ENCODE data around the gene FAAH2.

Gene FAAH2

GRCh38 chrX:57286507-57287251, at the start of gene FAAH2:
FAAH2 (plus strand) TSS chrX:57286706; CDS start chrX:57286826, 120 bp downstream.
- DNase-seq (ENCODE audit: extremely low read depth, insufficient read length): peak; percentile 40
- Histone ChIP-seq H3K27me3 (replicated peaks; ENCODE audit: control insufficient read depth, insufficient read depth, low read length) (no peaks in the 10 kb centered on the region), H3K4me3 (replicated peaks; ENCODE audit: low read depth, low read length) (peak within 1 kb of the TSS; percentile 66), H3K36me3 (ENCODE audit: control insufficient read depth, insufficient read depth, low read length) (no peaks in the 10 kb centered on the region)
- TF ChIP-seq CTCF (IDR thresholded peaks at IDR 0.05; ENCODE audit: insufficient read depth, low read length, poor library complexity, severe bottlenecking): no peak

- Histone ChIP-seq H3K27me3 (replicated peaks; ENCODE audit: control insufficient read depth, insufficient read depth, low read length) (no peaks in the 10 kb centered on the region), H3K4me3 (replicated peaks; ENCODE audit: low read depth, low read length) (no peak overlapping the region), H3K36me3 (ENCODE audit: control insufficient read depth, insufficient read depth, low read length) (no peaks in the 10 kb centered on the region)
- TF ChIP-seq CTCF (IDR thresholded peaks at IDR 0.05; ENCODE audit: insufficient read depth, low read length, poor library complexity, severe bottlenecking): no peak
- DNase-seq (ENCODE audit: extremely low read depth, insufficient read length): no peak
These were observed 44.5 kb upstream of the FAAH2 start for GRCh38 chrX:57241967-57242366.

- no peak for DNase-seq (ENCODE audit: extremely low read depth, insufficient read length)
- TF ChIP-seq CTCF (IDR thresholded peaks at IDR 0.05; ENCODE audit: insufficient read depth, low read length, poor library complexity, severe bottlenecking): no peak
- Histone ChIP-seq H3K4me3 (replicated peaks; ENCODE audit: low read depth, low read length) (no peak overlapping the region), H3K36me3 (ENCODE audit: control insufficient read depth, insufficient read depth, low read length) (no peaks in the 10 kb centered on the region), H3K27me3 (replicated peaks; ENCODE audit: control insufficient read depth, insufficient read depth, low read length) (no peaks in the 10 kb centered on the region)
These were observed 34.5 kb upstream of the FAAH2 start for GRCh38 chrX:57251965-57252364.

- no peak for TF ChIP-seq CTCF (IDR thresholded peaks at IDR 0.05; ENCODE audit: insufficient read depth, low read length, poor library complexity, severe bottlenecking)
- H3K4me3 ChIP-seq (replicated peaks; ENCODE audit: low read depth, low read length): no peak overlapping the region
- DNase-seq (ENCODE audit: extremely low read depth, insufficient read length): no peak
- H3K27me3 ChIP-seq (replicated peaks; ENCODE audit: control insufficient read depth, insufficient read depth, low read length): no peaks in the 10 kb centered on the region
- no peaks in the 10 kb centered on the region for H3K36me3 ChIP-seq (ENCODE audit: control insufficient read depth, insufficient read depth, low read length)
These were observed 21.4 kb upstream of the FAAH2 start for GRCh38 chrX:57265126-57265525.

- H3K27me3 ChIP-seq (replicated peaks; ENCODE audit: control insufficient read depth, insufficient read depth, low read length): no peaks in the 10 kb centered on the region
- no peak for TF ChIP-seq CTCF (IDR thresholded peaks at IDR 0.05; ENCODE audit: insufficient read depth, low read length, poor library complexity, severe bottlenecking)
These were observed 20.2 kb upstream of the FAAH2 start for GRCh38 chrX:57266275-57266674.

More at GRCh38 chrX:57266275-57266674, 20.2 kb upstream of the FAAH2 start:
- H3K36me3 ChIP-seq (ENCODE audit: control insufficient read depth, insufficient read depth, low read length): no peaks in the 10 kb centered on the region
- DNase-seq (ENCODE audit: extremely low read depth, insufficient read length): no peak
- no peak overlapping the region for H3K4me3 ChIP-seq (replicated peaks; ENCODE audit: low read depth, low read length)
